Measurements from ENCODE around the gene DCBLD2.
"Not testable (repeated sequence)": the region's sequence is repeated elsewhere in the genome, so short reads cannot be mapped to it uniquely, and the experiment has no call there.

The DCBLD2 gene

DNA sequence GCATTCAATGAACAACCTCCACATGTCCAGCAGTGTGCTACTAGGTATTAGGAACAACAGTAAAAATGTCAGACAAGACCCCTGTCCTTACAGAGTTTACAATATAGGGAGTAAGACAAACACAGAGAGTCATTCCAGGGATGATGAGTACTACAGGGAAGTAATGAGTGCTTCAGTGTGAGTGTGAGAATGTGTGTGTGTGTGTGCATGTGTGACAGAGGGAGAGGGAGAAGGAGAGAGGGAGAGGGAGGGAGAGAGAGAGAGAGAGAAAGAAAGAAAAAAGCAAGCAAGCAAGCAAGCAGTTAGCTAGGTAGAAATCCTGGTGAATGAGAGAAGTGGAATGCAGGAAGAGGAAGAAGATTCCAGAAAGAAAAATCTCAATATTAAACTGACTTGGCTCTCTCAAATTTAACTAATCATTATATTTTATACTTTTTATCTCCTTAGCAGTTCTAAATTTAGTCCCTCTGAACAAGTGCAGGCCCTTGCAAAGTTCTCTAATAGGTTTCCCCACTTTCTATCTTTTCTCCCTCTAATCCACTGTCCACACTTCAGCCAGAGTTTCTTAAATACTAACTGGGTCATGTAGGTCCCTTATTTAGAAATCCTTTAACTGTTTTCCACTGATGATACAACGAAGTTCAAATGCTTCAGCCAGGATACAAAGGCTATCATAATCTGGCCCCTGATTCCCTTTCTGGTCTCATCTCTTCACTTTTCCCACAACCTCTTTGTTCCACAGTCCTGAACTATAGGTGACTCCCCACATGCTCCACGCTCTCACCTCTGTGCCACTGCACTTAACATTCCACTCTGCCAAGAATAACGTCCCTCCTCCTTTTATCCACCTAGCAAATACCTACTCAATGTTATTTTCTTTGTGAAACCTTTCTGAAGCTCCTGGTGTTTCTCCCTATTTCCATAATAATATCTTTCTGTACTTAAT is 10.3 kb downstream of the DCBLD2 start:
- no peak for DNase-seq

DNA sequence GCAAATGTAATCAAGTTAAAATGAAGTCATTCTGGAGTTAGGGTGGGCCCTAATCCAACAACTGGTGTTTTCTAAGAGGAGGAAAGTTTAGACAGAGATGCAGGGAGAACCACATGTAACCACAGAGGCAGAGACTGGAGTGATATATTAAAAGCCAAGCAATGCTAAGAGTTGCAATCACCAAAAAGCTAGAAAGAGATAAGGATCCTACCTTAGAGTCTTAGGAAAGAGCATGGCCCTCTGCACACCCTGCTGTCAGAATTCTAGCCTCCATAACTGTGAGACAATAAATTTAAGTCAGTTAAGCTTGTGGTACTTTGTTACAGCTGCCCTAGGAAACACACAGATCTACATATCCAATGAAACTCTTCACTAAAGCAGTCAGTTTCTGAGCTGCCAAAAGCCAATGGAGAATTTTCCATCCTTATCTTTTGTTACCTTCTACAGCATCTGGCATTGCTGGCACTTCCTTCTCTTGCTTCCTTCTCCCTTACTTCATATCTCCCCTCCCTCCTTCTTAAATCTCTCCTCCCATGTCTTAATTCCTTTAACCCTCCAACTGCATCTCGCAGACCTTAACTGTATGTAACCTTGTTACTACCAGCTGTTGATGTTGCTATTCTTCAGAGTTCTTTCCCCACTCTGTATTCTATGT is 11.2 kb downstream of the DCBLD2 start:
- no peak for DNase-seq

DNA sequence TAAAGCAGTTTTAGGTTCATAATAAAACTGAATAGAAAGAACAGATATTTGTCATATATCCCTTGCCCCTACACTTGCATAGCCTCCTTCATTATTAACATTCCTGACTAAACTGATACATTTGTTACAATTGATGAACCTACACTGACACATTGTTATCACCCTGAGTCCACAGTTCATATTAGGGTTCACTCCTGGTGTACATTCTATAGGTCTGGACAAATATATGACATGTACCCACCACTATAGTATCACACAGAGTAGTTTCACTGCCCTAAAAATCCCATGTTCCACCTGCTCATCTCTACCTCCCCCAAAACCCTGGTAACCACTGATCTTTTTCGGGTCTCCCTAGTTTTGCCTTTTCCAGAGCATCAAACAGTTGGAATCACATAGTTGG is 13.8 kb downstream of the DCBLD2 start:
- DNase-seq, result no peak

DNA sequence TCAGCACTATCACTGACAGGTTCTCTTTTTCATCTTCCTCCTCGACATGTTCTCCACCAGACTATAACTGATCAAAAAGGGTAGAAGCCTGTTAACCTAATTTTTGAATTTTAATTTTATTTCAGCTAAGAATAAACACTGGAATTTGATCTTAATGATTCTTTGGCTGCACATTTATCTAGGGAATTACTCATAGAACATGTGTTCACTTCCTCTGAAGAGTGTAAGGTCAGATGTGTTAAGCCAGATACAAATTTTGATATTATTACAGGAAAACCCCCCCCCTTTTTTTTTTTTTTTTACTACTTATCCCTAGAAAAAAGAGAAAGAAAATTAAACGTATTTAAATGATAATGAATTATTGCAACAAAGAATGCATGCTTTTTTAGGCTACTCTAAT is 15.0 kb downstream of the DCBLD2 start:
- DNase-seq, result no peak

DNA sequence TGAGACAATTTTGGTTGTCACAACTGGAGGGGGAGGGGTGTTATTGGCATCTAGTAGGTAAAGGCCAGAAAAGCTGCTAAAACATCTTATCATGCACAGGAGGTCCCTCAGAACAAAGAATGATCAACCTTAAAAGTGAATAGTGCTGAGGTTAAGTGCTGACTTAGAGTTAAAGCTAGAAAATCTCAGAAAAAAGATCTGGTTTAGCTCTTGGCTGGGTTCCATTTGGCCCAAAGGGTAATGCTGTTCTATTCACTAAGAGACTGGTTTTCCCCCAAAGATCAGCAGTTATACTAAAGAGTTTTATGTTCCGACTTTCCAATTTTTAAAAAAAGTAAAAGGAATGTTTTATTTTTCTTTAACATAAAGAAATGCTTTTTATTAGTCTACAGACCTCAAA is 15.6 kb downstream of the DCBLD2 start:
- DNase-seq, result no peak

DNA sequence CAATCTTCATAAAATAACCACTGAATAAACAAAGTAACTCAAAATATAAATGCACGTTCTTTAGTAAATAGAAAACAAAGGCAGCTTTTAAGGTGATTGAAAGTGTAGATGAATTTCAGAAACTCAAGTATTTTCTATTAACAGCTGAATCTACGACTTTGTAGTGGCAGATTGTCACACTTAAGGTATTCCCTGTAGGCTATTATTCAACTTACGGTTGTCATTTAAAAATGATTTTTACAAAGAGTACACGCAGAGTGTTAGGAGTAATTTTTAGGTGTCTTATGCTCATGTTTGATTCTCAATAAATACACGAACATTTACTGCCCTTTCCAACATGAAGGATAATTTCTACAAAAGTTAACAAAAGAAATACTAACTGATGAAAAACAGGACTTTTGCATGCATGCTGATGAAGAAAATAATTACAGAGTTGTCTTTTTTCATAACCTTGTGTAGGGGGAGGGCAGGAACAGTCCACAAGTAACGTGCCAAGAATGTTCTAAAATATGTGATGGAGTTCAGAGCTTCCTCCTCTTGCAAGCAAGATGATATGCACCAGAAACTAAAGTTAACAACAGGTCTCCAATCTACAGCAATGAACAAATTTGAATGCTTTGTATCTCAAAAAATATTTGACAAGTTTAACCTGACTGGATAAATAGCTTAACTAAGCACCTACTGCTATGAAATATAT is 16.7 kb downstream of the DCBLD2 start:
- DNase-seq, result no peak

DNA sequence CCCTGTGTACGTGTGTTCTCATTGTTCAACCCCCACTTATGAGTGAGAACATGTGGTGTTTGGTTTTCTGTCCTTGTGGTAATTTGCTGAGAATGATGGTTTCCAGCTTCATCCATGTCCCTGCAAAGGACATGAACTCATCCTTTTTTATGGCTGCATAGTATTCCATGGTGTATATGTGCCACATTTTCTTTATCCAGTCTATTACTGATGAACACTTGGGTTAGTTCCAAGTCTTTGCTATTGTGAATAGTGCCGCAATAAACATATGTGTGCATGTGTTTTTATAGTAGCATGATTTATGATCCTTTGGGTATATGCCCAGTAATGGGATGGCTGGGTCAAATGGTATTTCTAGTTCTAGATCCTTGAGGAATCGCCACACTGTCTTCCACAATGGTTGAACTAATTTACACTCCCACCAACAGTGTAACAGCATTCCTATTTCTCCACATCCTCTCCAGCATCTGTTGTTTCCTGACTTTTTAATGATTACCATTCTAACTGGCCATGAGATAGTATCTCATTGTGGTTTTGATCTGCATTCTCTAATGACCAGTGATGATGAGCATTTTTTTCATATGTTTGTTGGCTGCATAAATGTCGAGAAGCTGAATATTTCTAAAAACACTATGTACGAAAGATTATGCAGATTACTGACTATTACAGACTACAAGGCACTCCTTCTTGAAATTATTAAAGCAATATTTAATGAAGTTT is 18.7 kb downstream of the DCBLD2 start:
- not testable (repeated sequence) for DNase-seq

DNA sequence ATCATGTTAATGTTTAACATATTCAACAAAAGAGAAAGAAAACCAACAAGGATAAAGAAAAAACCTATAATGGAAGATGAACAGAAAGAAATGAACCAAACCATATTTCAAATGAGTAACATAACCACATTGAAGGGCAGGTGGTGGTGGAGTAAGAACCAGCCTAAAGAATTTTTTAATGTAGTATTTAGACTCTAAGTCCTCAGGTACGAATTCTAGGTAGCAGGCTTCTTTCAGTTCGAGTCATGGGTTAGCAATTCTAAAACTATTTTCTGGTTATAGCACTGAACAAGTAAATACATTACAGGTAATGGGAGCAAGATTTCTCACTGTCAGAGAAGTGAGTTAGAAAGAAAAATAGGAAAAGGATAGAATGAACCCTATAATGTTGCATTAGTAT is 24.4 kb downstream of the DCBLD2 start:
- no peak for DNase-seq

DNA sequence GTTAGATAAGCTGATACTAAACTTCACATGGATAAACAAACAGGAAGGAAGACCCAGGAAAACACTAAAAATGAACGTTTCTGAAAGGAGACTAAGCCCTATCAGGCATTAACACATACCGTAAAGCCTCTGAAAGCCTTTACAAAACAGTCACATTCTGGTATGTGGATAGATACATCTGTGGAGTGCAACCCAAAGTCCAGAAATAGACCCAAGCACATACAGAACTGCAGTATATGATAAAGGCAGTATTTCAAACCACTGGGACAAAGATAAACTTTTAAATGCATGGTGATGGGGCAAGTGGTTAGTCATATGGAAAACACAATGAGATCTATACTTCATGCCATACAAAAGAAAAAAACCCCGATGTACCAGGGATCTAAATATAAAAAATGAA is 26.0 kb downstream of the DCBLD2 start:
- DNase-seq, result no peak

DNA sequence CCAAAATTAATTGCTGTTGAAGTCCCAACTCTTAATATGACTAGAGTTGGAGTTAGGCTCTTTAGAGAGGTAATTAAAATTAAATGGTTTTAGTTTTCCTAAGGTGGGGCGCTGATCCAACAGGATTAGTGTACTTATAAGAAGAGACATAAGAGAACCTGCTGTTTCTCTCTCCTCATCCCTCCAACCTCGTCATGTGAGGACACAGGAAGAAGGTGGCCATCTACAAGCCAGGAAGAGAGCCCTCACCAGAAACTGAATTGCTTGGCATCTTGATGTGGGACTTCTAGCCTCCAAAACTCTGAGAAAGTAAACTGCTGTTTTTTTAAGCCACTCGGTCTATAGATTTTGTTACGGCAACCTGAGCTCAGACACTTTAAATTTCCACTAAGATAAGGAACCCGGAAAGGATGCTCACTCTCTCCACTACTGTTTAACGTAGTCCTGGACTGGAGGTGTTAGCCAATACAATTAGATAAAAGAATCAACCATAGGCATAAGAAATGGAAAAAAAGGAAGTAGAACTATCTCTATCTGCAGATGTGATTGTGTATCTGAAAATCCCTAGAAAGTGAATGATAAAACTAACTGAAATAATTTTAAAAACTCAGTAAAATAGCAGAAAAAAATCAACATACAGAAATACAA is 26.8 kb downstream of the DCBLD2 start:
- DNase-seq, result no peak

DNA sequence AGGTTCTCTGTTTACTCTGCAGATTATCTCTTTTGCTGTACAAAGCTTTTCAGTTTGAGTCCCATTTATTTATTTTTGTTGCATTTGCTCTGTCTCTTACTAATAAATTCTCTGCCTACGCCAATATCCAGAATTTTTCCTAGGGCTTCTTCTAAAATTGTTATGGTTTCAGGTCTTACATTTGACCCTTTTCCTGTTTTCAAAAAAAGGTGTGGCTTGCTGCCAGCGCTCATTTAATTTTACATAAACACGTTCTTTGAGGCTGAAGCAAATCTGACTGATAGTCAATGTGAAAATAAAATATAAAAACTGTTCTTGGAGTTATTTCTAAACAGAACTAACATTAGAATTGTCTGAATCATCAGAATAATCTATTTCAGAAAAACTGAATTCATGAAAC is 32.1 kb downstream of the DCBLD2 start:
- no peak for DNase-seq

DNA sequence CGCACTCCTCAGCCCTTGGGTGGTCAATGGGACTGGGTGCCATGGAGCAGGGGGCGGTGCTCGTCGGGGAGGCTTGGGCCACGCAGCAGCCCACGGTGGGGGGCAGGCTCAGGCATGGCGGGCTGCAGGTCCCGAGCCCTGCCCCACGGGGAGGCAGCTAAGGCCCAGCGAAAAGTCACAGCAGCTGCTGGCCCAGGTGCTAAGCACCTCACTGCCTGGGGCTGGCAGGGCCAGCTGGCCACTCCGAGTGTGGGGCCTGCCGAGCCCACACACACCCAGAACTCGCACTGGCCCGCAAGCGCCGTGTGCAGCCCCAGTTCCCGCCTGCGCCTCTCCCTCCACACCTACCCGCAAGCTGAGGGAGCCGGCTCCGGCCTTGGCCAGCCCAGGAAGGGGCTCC is 43.5 kb downstream of the DCBLD2 start:
- DNase-seq, result not testable (repeated sequence)

DNA sequence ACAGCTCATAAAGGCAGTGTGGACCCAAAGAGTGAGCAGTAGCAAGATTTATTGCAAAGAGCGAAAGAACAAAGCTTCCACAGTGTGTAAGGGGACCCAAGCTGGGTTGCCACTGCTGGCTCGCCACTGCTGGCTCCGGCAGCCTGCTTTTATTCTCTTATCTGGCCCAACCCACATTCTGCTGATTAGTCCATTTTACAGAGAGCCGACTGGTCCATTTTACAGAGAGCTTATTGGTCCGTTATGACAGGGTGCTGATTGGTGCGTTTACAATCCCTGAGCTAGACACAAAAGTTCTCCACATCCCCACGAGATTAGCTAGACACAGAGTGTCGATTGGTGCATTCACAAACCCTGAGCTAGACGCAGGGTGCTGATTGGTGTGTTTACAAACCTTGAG is 44.2 kb downstream of the DCBLD2 start:
- DNase-seq, result not testable (repeated sequence)

DNA sequence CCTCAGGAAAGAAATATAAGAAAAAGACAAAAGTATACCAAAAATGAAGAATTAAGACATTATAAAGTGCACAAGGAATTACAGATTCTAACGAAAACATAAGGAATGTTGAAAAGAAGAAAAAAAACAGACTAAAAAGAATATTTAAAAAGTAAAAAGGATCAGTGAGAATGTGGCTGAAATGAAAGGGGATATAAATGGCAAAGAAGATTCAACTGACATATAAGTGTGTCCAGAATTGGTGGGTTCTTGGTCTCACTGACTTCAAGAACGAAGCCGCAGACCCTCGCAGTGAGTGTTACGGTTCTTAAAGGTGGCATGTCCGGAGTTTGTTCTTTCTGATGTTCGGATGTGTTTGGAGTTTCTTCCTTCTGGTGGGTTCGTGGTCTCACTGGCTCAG is 44.8 kb downstream of the DCBLD2 start:
- DNase-seq, result no peak

DNA sequence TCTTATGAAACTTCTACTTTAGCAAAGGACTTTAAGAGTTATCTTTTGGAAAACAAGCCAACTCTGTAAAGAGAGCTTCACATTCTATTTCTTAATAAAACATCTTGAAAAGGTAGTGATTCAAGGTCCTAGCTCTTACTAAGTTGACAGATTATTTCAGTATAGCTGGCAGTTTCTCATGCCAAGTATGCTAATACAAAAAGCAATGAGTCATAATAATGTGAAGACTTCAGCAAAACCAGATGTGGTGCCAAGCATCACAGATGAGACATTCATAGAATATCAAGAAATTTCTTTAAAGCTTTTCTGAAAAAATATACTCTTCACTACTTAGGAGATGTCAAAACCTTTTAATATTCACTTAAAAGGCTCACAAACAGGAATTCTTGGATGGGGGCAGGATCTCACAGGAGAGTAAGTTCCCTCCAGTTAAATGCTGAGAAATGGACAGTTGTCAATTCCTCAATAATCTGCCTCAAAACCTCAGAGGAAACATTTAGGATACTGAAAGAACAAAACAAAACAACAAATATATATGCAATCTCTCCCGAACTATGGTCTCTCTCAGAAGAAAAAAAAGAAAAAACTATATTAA is 45.6 kb downstream of the DCBLD2 start:
- DNase-seq, result no peak

DNA sequence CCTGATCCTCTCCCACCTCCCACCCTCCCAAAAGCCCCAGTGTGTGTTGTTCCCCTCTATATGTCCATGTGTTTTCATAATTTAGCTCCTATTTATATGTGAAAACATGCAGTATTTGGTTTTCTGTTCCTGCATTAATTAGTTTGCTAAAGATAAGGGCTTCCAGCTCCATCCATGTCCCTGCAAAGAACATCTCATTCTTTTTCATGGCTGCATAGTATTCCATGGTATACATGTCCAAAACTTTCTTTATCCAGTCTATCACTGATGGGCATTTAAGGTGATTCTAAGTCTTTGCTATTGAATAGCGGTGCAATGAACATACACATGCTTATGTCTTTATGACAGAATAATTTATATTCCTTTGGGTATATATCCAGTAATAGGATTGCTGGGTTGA is 53.4 kb downstream of the DCBLD2 start:
- no peak for DNase-seq

DNA sequence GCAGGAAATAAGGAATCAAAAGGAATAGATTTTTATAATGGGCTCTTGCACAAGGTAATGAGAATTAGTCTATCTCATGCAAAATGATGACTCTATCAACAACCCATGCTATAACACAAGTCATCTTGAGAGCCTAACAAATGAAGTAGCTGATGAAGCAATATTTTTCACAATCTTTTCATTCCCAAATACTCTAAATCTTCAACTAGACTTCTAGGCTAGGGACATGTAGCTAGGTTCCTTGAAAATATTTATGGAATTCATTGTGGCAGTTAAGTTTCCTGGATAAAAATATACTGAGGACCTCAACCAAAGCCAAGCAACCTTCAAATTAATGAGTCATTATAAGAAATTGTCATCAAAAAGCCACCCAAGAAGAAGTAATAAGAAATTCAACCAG is 55.4 kb downstream of the DCBLD2 start:
- no peak for DNase-seq

DNA sequence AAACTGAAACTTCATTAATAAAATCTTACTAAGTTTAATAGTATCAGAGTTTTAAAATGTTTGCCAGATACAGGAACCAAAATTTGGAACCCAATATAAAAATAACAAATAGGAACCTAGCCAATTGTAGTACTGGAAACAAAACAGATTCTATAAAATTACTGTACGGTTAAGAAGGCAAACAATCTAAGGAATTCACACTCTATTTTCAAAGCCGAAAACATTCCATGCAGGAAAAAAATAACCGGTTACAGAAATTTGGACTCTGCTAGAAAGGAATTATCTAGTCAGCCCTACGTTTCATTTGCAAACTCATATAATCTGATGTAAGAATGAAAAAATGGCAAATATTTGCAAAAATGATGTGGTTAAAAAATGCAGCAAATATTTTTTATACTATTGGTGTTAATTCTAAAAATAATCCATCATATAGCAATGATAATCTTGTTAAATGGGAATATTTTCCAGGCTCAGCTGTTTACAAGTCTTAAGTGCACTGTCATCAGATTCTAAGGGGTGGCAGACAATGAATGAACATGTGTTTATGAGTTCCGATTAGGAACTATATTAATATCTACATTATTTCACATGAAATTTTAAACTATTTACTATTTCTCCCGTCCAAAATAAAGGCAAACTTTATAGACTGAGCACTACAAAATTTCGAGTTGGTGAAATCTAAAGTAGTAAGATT is 58.1 kb downstream of the DCBLD2 start:
- no peak for DNase-seq

DNA sequence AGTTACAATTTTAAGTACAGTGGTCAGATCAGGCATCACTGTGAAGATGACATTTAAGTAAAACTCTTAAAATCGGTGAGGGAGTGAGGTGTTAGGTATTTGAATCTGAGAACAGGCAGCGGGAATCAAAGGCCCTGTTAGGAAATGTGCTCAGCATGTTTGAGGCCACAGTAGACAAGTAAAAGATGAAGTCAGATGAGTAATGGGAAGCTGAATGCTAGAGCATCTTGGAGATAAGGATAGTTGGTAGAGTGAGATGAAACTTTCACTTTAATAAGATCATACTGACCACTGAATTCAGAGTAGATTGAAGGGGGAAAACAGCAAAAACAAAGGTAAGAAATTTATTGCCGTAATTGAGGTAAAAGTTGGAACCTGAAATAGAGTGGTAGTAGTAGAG is 61.6 kb downstream of the DCBLD2 start:
- no peak for DNase-seq

DNA sequence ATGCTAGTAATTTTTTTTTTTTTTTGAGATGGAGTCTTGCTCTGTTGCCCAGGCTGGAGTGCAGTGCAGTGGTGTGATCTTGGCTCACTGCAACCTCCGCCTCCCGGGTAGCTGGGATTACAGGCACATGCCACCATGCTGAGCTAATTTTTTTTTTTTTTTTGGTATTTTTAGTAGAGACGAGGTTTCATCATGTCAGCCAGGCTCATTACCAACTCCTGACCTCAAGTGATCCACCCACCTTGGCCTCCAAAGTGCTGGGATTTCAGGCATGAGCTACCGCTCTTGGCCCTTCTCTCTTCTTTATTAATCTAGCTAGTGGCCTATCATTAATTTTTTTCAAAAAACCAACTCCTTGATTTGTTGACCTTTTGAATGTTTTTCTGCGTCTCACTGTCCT is 70.4 kb downstream of the DCBLD2 start:
- not testable (repeated sequence) for DNase-seq

DNA sequence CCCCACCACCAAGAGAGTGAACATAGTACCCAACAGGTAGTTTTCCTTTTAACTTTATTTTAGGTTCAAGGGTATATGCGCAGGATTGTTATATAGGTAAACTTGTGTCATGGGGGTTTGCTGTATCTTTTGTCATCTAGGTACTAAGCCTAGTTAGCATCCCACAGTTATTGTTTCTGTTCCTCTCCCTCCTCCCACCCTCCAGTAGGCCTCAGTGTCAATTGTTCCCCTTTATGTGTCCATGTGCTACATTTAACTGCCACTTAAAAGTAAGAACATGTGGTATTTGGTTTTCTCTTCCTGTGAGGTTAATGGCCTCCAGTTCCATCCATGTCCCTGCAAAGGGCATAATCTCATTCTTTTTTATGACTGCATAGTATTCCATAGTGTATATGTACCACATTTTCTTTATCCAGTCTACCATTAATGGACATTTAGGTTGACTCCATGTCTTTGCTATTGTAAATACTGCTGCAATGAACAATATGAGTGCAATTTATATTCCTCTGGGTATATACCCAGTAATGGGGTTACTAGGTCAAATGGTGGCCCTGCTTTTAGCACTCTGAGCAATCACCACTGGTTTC is 72.2 kb downstream of the DCBLD2 start:
- no peak for DNase-seq
